GM21447 (cell line): ENCODE data around the gene KCNQ1.
"Not testable (repeated sequence)": the region's sequence is repeated elsewhere in the genome, so short reads cannot be mapped to it uniquely, and the experiment has no call there.

ENCODE experiments used
- ATAC-seq: cut with Tn5 transposase; IDR thresholded peaks from one replicate; pipeline ENCODE4 v1.9.1; 2021; ENCODE audit not compliant: unreplicated experiment

The KCNQ1 gene

DNA sequence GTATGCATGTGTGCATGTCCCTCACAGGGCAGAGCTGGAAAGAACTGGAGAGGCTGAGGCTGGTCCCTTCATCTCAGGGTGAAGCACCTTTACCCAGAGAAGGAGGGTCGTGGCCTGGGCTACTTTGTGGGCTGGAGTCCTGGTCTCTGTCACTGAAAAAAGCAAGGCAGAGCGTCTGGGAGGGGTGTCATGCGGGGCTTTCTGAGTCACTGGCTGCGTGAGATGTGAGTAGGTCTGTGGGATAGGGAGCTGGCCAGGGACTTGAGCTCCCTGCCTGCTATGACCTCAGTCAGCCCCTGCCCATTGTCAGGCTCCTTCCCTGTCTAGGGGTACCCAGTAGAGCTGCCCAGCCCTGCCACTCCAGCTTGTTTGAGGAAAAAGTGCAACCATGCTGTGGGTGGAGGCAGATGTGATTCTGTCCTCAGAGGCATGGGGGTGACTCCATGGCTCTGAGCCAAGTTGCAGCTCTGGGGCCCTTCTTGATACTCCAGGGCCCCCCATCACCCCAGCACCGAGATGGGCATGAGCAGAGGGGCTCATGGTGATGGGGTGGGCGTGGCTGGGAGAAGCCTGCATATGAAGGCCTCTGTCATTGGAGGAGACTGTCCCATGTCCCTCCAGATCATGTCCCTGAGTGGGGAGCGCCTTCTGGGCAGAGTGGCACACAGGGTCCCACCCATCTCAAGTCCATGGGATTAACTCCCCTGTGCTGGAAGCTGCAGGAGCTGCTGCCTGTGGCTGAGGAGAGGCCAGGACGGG is 27.8 kb downstream of the KCNQ1 start:
- no peak for ATAC-seq

DNA sequence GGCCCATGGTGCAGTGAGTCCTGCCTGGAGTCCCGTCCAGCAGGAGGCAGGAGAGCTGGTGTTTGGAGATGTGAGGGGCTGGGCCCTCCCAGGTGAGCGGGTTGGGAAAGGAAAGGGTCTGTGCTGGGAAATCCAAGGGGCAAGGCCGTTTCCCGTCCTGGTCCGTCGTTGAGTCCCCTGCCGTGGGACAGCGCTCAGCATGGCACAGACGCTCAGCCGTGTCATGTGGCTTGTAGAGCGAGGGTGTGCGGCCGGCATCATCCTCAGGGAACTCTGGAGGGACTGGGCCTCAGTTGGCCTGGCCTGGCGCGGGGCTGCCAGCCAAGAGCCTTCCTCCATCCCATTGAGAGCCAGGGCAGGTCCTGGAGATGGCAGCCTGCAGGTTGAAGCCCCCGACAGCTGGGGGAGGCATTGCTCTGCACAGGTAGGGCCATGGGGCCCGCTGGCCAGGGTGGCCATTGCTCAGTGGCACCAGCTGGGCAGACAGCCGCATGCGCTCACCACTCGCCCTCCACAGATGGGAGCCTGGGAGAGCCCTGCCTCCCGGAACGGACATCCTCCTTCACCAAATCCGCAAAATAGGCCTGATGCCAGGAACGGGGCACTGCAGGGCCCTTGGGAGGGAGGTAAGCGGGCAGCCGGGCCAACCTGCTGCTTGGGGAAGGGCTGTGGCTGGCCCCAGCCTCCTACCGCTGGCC is 28.7 kb downstream of the KCNQ1 start:
- ATAC-seq, result no peak

- ATAC-seq, result no peak
Observed at GRCh38 chr11:2474059-2474901, 29.5 kb downstream of the KCNQ1 start.

DNA sequence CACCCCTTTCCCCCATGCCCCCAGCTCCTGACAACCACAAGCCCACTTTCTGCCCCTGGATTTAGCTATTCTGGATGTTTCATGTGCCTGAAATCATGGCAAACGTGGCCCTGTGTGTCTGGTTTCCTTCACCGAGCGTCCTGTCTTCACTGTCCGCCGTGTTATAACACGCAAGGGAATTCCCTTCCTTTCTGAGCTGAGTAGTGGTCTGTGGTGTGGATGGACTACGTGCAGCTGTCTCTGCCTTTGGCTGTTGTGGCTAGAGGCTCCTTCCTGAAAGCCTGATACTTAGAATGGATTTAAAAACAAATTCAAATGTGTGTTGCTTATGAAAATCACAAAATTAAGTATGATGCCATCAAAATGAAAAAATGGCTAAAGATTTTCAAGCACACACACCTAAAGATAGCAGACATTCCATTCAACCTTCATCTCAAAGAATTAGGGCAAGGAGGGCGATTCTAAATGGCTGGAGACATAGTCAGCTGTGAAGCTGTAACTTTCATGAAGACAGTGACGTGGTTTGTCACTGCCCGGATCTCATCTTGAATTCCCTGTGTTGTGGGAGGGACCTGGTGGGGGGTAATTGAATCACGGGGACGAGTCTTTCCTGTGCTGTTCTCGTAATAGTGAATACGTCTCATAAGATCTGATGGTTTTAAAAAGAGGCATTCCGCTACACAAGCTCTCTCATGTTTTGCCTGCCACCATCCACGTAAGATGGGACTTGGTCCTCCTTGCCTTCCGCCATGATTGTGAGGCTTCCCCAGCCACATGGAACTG is 30.5 kb downstream of the KCNQ1 start:
- no peak for ATAC-seq

DNA sequence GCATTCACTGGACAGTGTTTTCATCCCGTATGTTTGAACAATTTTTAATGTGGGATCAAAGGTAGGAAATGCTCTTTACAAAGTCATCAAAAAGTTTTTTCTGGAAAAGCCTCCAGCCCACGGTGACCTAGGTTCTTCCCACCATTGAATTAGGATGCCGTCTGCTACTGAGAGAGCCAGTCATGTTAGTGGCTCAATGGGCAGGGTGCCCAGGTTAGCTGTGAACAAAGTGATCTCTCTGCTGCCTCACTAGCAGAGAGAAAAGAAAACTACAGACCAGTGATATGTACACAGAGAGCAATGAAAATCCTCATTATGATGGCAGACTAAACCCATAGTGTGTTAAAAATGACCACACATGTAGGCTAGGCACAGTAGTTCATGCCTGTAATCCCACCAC is 32.4 kb downstream of the KCNQ1 start:
- ATAC-seq, result no peak

DNA sequence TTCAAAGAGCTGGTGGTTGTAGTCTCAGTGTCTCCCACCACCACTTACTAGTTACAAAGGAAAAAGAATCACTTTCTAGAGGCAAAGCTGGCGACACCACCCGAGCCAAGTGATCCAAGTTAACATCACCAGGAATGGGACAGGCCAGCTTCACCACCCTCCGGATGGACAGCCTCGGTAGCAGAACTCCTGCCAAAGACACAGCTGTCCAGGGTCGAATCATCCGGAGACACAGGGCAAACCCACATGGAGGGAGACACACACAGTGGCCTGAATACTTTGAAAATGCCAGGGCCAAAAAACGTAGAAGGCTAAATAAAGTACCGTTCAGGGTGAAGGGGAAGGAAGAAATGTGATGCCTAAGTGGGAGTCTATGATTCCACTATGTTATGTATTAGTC is 33.1 kb downstream of the KCNQ1 start:
- ATAC-seq, result no peak

DNA sequence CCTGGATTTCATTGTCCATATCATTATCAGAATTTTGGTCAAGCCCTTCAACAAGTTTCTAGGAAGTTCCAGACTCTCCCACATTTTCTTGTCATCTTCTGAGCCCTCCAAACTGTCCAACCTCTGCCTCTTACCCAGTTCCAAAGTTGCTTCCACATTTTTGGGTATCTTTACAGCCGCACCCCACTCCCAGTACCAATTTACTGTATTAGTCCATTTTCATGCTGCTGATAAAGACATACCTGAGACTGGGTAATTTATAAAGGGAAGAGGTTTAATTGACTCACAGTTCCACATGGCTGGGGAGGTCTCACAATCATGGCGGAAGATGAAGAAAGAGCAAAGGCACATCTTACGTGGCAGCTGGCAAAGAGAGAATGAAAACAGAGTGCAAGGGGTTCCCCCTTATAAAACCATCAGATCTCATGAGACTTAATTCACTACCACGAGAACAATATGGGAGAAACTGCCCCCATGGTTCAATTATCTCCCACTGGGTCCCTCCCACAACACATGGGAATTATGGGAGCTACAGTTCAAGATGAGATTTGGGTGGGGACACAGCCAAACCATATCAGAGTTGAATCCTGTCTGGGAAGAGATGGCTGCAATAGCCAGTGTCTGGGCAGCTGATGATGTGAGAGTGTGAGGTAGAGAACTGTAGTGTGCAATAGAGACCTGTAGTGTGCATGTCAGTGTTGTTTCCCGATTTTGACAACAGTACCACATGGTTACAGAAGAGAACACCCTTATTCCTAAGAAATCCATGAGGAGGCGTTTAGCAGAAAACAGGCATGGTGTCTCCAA is 35.5 kb downstream of the KCNQ1 start:
- not testable (repeated sequence) for ATAC-seq

DNA sequence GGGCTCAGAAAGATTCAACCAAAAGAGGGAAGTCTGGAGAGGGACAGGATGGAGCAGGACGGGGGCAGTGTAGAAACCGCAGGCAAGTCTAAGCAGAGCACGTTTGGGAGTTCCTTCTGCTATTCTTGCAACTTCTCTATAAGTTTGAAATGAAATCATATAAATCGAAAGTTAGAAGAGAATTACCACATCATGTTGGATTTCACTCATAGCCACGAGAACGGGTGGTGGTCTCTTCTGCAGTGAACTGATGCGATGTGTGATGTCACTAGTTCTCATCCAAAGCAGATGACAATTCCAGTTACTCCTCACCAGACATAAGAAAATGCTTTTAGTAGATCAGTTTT is 36.0 kb downstream of the KCNQ1 start:
- ATAC-seq, result no peak

DNA sequence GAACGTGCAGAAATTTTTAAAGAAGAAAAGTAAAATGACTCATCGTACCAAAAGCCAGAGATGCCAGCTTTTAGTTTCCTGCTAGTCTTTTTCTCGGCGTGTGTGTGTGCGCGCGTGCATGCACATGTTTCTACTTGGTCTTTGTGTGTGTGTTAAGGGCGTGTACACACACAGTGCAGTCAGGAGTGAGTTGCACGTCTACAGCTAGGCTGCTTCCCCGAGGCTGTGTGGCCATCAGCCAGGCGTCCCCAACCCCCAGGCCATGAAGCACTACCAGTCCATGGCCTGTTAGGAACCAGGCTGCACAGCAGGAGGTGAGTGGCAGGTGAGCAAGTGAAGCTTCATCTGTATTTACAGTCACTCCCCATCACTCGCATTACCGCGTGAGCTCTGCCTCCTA is 36.4 kb downstream of the KCNQ1 start:
- no peak for ATAC-seq

- ATAC-seq, result no peak
Observed at GRCh38 chr11:2482204-2482603, 37.4 kb downstream of the KCNQ1 start.

GRCh38 chr11:2482745-2483144 is 37.9 kb downstream of the KCNQ1 start:
- no peak for ATAC-seq

DNA sequence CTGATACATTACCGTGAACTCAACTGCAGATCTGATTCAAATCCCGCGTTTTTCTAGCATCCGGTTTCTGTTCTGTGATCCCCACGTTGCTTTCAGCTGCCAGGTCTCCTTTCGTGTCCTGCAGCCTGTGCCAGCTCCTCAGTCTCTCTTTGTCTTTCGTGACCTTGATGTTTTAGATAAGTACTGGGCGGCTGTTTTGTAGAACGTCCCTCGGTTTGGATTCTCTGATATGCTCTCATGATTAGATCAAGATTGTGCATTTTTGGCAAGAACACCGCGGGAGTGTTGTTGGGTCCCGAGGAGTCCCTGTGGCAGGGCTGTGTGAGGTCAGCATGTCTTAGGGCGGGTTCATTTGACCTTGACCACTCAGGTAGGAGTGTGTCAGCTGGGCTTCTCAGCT is 38.6 kb downstream of the KCNQ1 start:
- ATAC-seq, result no peak

GRCh38 chr11:2484576-2485125 is 39.8 kb downstream of the KCNQ1 start:
- no peak for ATAC-seq

DNA sequence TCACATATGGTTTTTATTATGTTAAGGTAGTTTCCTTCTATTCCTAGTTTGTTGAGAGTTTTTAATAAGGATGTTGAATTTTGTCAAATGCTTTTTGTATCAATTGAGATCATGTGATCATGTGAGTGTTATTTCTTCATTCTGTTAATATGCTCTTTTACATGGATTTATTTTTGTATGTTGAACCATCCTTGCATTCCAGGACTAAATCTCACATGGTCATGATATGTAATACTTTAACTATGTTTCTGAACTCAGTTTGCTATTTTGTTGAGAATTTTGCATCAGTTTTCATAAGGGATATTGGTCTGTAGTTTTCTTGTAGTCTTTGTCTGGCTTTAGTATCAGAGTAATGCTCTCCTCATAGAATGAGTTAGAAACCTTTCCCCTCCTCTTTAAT is 43.2 kb downstream of the KCNQ1 start:
- ATAC-seq, result no peak

DNA sequence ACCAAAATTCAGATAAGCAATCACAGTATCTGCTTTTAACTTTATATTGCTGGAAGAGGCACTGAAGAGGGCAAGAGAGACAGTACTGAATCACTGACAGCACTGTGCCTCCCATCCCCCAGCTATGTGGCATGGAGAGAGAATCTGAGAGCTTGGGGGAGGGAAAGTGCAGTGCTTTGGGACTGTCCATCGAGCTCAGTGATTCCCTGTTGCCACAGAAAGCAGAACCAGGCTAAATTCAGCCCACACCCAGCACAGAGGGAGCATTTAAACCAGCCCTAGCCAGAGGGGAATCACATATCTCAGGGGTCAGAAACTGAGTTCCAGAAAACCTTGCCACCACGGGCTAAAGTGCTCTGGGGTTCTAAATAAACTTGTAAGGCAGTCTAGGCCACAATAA is 44.3 kb downstream of the KCNQ1 start:
- no peak for ATAC-seq

- ATAC-seq, result not testable (repeated sequence)
Observed at GRCh38 chr11:2497951-2498350, 53.1 kb downstream of the KCNQ1 start.

- no peak for ATAC-seq
Observed at GRCh38 chr11:2498750-2499149, 53.9 kb downstream of the KCNQ1 start.

GRCh38 chr11:2507212-2507901 is 62.5 kb downstream of the KCNQ1 start:
- ATAC-seq, result no peak

- no peak for ATAC-seq
Observed at GRCh38 chr11:2507945-2508749, 63.3 kb downstream of the KCNQ1 start.
